Liver (tissue), 3 donors: ENCODE results near the gene CLDN17.

Experiments used
- GABPA ChIP-seq, 2 donors: IDR thresholded peaks in 1 of 2; conservative IDR thresholded peaks in 1 of 2; 2 replicates each; pipeline ENCODE4 v1.6.1; 2016; ENCODE audit warnings: antibody characterized with exemption in 2 of 2, mild to moderate bottlenecking in 1 of 2, moderate library complexity in 1 of 2
- TF ChIP-seq, protein P1 (sequence below): IDR thresholded peaks from 2 replicates; pipeline ENCODE4 v1.6.1; 2016; ENCODE audit warnings: antibody characterized with exemption
- TF ChIP-seq, protein P2 (sequence below): fragments of 150-350 bp; IDR thresholded peaks from 2 replicates; pipeline ENCODE4 v1.5.1; 2017; ENCODE audit warnings: improper control_type of control experiment, low read depth, low read length; ENCODE audit not compliant: missing input control
- donor health status: healthy.
- donor health status: healthy.

DNA sequence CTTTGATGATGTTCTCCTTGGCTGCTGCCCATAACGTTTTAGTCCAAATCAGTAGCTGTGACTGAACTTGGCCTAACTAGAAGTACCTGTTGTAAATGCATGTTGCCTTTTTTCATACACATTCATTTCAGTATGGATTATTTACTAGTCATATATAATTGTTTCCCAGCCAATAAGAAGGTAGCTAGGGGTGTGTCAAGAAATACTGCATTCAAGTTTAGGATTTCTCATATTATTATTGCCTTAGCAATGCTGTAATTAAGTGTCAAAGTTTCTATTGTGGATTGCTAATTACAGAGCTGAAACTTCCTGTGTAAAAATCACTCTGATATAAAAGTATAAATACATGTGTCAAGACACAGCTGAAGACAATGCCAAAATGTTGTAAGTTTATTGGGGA, at the start of gene CLDN17:
- TF ChIP-seq, protein P1, sequence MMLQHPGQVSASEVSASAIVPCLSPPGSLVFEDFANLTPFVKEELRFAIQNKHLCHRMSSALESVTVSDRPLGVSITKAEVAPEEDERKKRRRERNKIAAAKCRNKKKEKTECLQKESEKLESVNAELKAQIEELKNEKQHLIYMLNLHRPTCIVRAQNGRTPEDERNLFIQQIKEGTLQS = no peak
- TF ChIP-seq, protein P2, sequence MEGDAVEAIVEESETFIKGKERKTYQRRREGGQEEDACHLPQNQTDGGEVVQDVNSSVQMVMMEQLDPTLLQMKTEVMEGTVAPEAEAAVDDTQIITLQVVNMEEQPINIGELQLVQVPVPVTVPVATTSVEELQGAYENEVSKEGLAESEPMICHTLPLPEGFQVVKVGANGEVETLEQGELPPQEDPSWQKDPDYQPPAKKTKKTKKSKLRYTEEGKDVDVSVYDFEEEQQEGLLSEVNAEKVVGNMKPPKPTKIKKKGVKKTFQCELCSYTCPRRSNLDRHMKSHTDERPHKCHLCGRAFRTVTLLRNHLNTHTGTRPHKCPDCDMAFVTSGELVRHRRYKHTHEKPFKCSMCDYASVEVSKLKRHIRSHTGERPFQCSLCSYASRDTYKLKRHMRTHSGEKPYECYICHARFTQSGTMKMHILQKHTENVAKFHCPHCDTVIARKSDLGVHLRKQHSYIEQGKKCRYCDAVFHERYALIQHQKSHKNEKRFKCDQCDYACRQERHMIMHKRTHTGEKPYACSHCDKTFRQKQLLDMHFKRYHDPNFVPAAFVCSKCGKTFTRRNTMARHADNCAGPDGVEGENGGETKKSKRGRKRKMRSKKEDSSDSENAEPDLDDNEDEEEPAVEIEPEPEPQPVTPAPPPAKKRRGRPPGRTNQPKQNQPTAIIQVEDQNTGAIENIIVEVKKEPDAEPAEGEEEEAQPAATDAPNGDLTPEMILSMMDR = no peak
- no peak for TF ChIP-seq GABPA (IDR thresholded peaks at IDR 0.05 in 1 of 2, conservative IDR thresholded peaks at IDR 0.05 in 1 of 2)
